ENCODE measurements around the gene LMNB1. TPM values are rescaled to one million over a fixed set of nuclear protein-coding genes. Genes with fewer than 3 reads are reported as not detected.
"Not testable (repeated sequence)": the region's sequence is repeated elsewhere in the genome, so short reads cannot be mapped to it uniquely, and the experiment has no call there.

The LMNB1 gene
- total RNA-seq: 10 to 100 TPM in 1 of 4 donors, 1 to 10 TPM in 3; 1.5 to 14.8 (median 5.8) TPM
- polyA plus RNA-seq: 10 to 100 TPM in 2 of 3 donors, 1 to 10 TPM in 1; 9.0 to 53.5 (median 15.0) TPM

DNA sequence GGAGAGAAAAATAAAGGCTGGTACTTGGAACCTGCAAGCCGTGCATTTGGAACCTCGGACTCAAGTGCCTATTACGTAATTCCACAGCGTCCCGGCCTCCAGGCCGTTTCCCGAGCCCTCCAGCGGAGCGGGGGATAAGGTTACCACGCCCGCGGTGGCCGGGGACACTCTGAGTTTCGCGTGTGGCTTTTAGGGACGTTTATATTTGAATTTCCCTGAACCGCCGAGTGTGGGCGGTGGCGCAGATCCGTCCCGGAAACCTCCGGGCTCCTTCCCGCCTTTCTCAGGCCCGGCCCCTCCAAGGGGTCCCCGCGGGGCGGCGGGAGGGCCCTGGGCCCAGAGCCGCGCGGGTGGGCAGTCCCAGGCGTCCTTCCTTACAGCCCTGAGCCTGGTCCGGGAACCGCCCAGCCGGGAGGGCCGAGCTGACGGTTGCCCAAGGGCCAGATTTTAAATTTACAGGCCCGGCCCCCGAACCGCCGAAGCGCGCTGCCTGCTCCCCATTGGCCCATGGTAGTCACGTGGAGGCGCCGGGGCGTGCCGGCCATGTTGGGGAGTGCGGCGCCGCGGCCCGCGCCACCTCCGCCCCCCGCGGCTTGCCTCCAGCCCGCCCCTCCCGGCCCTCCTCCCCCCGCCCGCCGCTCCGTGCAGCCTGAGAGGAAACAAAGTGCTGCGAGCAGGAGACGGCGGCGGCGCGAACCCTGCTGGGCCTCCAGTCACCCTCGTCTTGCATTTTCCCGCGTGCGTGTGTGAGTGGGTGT is at the start of gene LMNB1:
LMNB1 (plus strand) TSS at position 638 of the 758 bp plus-strand sequence. CDS start 373 bp downstream, outside the sequence.
- Histone ChIP-seq H3K27me3 (no peaks in the 10 kb centered on the region), H3K4me1 (peaks cover 0 to 20% (median 11%) of the 10 kb centered on the region in 4 donors), H3K4me3 (peak within 1 kb of the TSS; percentile 54 to 77 (median 68)), H3K27ac (peak within 1 kb of the TSS; percentile 86 to 93 (median 90)), H3K9me3 (no peaks in the 10 kb centered on the region), H3K36me3 (no peaks in the 10 kb centered on the region)
- DNase-seq: peak; percentile 97
- 1% methylated on average over 74 of the region's 74 CpGs for WGBS, 2 donors
- intact Hi-C loops (cut with DNase I): loop anchor here (1.0 to 5.0 kb wide), 2 partner anchors 100 to 256 kb away; partner anchors contain the start of gene MARCHF3
- TF ChIP-seq POLR2AphosphoS5 (IDR thresholded peaks at IDR 0.05): peak in 3 of 4 donors; percentile 25 to 61 (median 45)
- TF ChIP-seq POLR2A (IDR thresholded peaks at IDR 0.05): no peak

GRCh38 chr5:126732716-126733115 is 44.2 kb upstream of the LMNB1 start:
- H3K9me3 ChIP-seq: no peaks in the 10 kb centered on the region
- H3K4me1 ChIP-seq: no peaks in the 10 kb centered on the region
- intact Hi-C loops (cut with DNase I): no loop called here
- no peaks in the 10 kb centered on the region for H3K27me3 ChIP-seq
- no peaks in the 10 kb centered on the region for H3K36me3 ChIP-seq
- DNase-seq: no peak
- H3K27ac ChIP-seq: no peak overlapping the region
- no peak overlapping the region for H3K4me3 ChIP-seq
- TF ChIP-seq POLR2A (IDR thresholded peaks at IDR 0.05) (no peak), EP300 (IDR thresholded peaks at IDR 0.05) (no peak), CTCF (IDR thresholded peaks at IDR 0.05) (no peak), POLR2AphosphoS5 (IDR thresholded peaks at IDR 0.05) (no peak)
- WGBS, 2 donors: 25 to 39% methylated on average over 2 of the region's 2 CpGs

DNA sequence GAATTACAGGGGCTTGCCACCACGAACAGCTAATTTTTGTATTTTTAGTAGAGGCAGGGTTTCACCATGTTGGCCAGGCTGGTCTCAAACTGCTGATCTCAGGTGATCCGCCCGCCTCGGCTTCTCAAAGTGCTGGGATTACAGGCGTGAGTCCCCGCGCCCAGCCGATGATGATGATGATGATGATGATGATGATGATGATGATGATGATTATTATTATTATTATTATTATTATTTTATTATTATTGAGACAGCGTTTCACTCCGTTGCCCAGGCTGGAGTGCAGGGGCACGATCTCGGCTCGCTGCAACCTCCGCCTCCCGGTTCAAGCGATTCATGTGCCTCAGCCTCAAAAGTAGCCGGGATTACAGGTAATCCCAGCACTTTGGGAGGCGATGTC is 42.4 kb upstream of the LMNB1 start:
- H3K36me3 ChIP-seq; H3K27me3 ChIP-seq; DNase-seq; H3K4me3 ChIP-seq; H3K9me3 ChIP-seq; H3K4me1 ChIP-seq; H3K27ac ChIP-seq; intact Hi-C loops (cut with DNase I): not testable (repeated sequence)
- 95 to 96% methylated on average over 18 of the region's 18 CpGs for WGBS, 2 donors

- Histone ChIP-seq H3K4me1 (no peaks in the 10 kb centered on the region), H3K27ac (no peak overlapping the region), H3K4me3 (no peak overlapping the region), H3K36me3 (no peaks in the 10 kb centered on the region), H3K9me3 (no peaks in the 10 kb centered on the region), H3K27me3 (no peaks in the 10 kb centered on the region)
- intact Hi-C loops (cut with DNase I): no loop called here
- TF ChIP-seq EP300 (IDR thresholded peaks at IDR 0.05) (no peak), POLR2A (IDR thresholded peaks at IDR 0.05) (no peak)
- 85 to 91% methylated on average over 3 of the region's 3 CpGs for WGBS, 2 donors
- DNase-seq: no peak
These were observed 40.8 kb upstream of the LMNB1 start for GRCh38 chr5:126736141-126736540.

- H3K4me1 ChIP-seq: no peaks in the 10 kb centered on the region
- H3K9me3 ChIP-seq: no peaks in the 10 kb centered on the region
- no peak overlapping the region for H3K4me3 ChIP-seq
- intact Hi-C loops (cut with DNase I): no loop called here
- no peak for DNase-seq
- no peak overlapping the region for H3K27ac ChIP-seq
- H3K27me3 ChIP-seq: no peaks in the 10 kb centered on the region
- TF ChIP-seq POLR2AphosphoS5 (IDR thresholded peaks at IDR 0.05) (no peak), CTCF (IDR thresholded peaks at IDR 0.05) (no peak), POLR2A (IDR thresholded peaks at IDR 0.05) (no peak), EP300 (IDR thresholded peaks at IDR 0.05) (no peak)
- WGBS, 2 donors: 92 to 93% methylated on average over 9 of the region's 9 CpGs
- H3K36me3 ChIP-seq: no peaks in the 10 kb centered on the region
These were observed 35.6 kb upstream of the LMNB1 start for GRCh38 chr5:126741361-126741760.

DNA sequence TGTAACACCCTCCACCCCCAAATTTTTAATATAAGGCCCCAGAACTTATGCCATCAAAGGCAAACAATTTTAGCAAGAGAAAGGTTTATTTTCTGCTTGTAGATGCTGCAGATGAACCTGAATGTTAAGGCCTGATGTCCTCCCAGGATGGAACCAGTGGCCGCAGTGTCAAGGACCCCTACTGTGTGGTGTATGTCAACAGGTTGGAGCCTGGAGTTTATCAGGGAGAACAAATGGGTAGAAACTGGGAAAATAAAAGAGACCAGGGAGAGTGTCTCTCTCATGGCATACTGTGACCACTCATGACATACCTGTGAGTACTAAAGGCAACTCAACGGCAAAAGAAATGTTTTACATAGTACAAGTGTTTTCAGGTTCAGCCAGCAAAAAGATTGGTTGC is 34.5 kb upstream of the LMNB1 start:
- intact Hi-C loops (cut with DNase I): no loop called here
- 95 to 97% methylated on average over 2 of the region's 2 CpGs for WGBS, 2 donors
- H3K27me3 ChIP-seq: no peaks in the 10 kb centered on the region
- H3K9me3 ChIP-seq: no peaks in the 10 kb centered on the region
- no peak overlapping the region for H3K4me3 ChIP-seq
- H3K27ac ChIP-seq: no peak overlapping the region
- H3K36me3 ChIP-seq: no peaks in the 10 kb centered on the region
- no peak for TF ChIP-seq CTCF (IDR thresholded peaks at IDR 0.05)
- no peak for TF ChIP-seq POLR2A (IDR thresholded peaks at IDR 0.05)
- TF ChIP-seq EP300 (IDR thresholded peaks at IDR 0.05): no peak
- TF ChIP-seq POLR2AphosphoS5 (IDR thresholded peaks at IDR 0.05): no peak
- no peaks in the 10 kb centered on the region for H3K4me1 ChIP-seq
- DNase-seq: no peak
